HCT116 (cell line): ENCODE measurements around the gene ABCG8. TPM values are rescaled to one million over a fixed set of nuclear protein-coding genes. Genes with fewer than 3 reads are reported as not detected.

Source experiments
- ATAC-seq: fragments of 200-7000 bp; cut with Tn5 transposase; 2 replicates; pipeline ENCODE4 v1.9.1; 2020; ENCODE audit warnings: mild to moderate bottlenecking, moderate library complexity
- BruUV-seq: library from RNA; stranded (reverse); fragments of 400-500 nt; replicated peaks from 2 replicates; lab custom pipeline; 2021; lab: Mats Ljungman, UMichigan
- CTCF ChIA-PET: fragments of 300-600 bp; sonication (Branson Sonifier 250); formaldehyde crosslinking; loops from one replicate; lab custom pipeline; 2021; ENCODE audit warnings: antibody characterized with exemption; lab: Charles Lee
- POLR2A ChIA-PET: fragments of 300-600, 350-600 bp; sonication (Branson Sonifier 250); formaldehyde crosslinking; loops from one replicate; lab custom pipeline; 2021; ENCODE audit warnings: antibody characterized with exemption; lab: Charles Lee
- RAD21 ChIA-PET, 2 experiments: fragments of 300-600 bp; sonication (Branson Sonifier 250); formaldehyde crosslinking; loops; one replicate each; lab custom pipeline; 2023; ENCODE audit warnings: low total read pairs in 2 of 2; ENCODE audit not compliant: uncharacterized antibody in 2 of 2, unreplicated experiment in 2 of 2, low non-redundant PET in 1 of 2; lab: Charles Lee
- DNase-seq: peaks from one replicate; pipeline ENCODE4 v3.0.0-alpha.2; 2010; ENCODE audit warnings: low read depth, low spot score
- H2AFZ ChIP-seq: fragments of 200-600 bp; shearing (Covaris generic), sonication (generic); 2 replicates; pipeline ENCODE4 v1.6.1; 2017; ENCODE audit warnings: low read depth, mixed run types, mixed read lengths, antibody characterized with exemption, low read length; ENCODE audit not compliant: poor library complexity, severe bottlenecking
- H3K27ac ChIP-seq: 2 replicates; pipeline ENCODE4 v1.5.1; 2012; ENCODE audit warnings: low read depth, low read length
- H3K27me3 ChIP-seq: fragments of 200-600 bp; sonication (generic); 2 replicates; pipeline ENCODE4 v1.6.1; 2016; ENCODE audit warnings: mixed run types, low read length, mixed read lengths; ENCODE audit not compliant: insufficient read depth
- H3K36me3 ChIP-seq, 2 experiments: fragments of 200-500 bp in 1 of 2; fragments of 200-600 bp in 1 of 2; sonication (Bioruptor generic) in 1 of 2; sonication (generic) in 1 of 2; 2 replicates each; pipeline versions ENCODE4 v1.5.1 to v1.6.1; 2014 to 2016; ENCODE audit warnings: low read length in 2 of 2, inconsistent platforms in 1 of 2, mixed read lengths in 1 of 2, mixed run types in 1 of 2; ENCODE audit not compliant: insufficient read depth in 2 of 2, control insufficient read depth in 1 of 2
- H3K4me1 ChIP-seq, 2 experiments: fragments of 200-600 bp in 1 of 2; sonication (generic) in 1 of 2; 2 replicates each; pipeline versions ENCODE4 v1.5.1 to v1.6.1; 2012 to 2017; ENCODE audit warnings: low read length in 2 of 2, inconsistent platforms in 1 of 2, mild to moderate bottlenecking in 1 of 2, mixed read lengths in 1 of 2, mixed run types in 1 of 2, moderate library complexity in 1 of 2; ENCODE audit not compliant: insufficient read depth in 2 of 2, control insufficient read depth in 1 of 2
- H3K4me2 ChIP-seq: fragments of 200-600 bp; sonication (generic); 2 replicates; pipeline ENCODE4 v1.6.1; 2017; ENCODE audit warnings: mixed run types, low read length, mixed read lengths
- H3K4me3 ChIP-seq, 2 experiments: fragments of 200-600 bp in 1 of 2; sonication (generic) in 1 of 2; replicated peaks in 1 of 2; 2 replicates each; pipeline ENCODE4 v1.5.1; 2011 to 2016; ENCODE audit warnings: low read length in 2 of 2, control low read depth in 1 of 2, low read depth in 1 of 2, mild to moderate bottlenecking in 1 of 2, mixed read lengths in 1 of 2, mixed run types in 1 of 2
- H3K79me2 ChIP-seq: fragments of 200-600 bp; sonication (generic); 2 replicates; pipeline ENCODE4 v1.6.1; 2017; ENCODE audit warnings: mild to moderate bottlenecking, mixed run types, low read length, moderate library complexity, mixed read lengths; ENCODE audit not compliant: insufficient read depth
- H3K9ac ChIP-seq: fragments of 200-600 bp; sonication (generic); 2 replicates; pipeline ENCODE4 v1.6.1; 2016; ENCODE audit warnings: low read length, mixed read lengths
- H3K9me2 ChIP-seq: fragments of 200-600 bp; sonication (generic), shearing (Covaris generic); 2 replicates; pipeline ENCODE4 v1.6.1; 2017; ENCODE audit warnings: mixed run types, mild to moderate bottlenecking, moderate library complexity; ENCODE audit not compliant: insufficient read depth
- H3K9me3 ChIP-seq, 2 experiments: fragments of 200-500 bp in 1 of 2; fragments of 200-600 bp in 1 of 2; sonication (Bioruptor generic) in 1 of 2; sonication (generic) in 1 of 2; 2 replicates each; pipeline ENCODE4 v1.6.1; 2014 to 2017; ENCODE audit warnings: low read length in 2 of 2, mixed read lengths in 2 of 2, inconsistent platforms in 1 of 2, low read depth in 1 of 2, mild to moderate bottlenecking in 1 of 2, mixed run types in 1 of 2, moderate library complexity in 1 of 2; ENCODE audit not compliant: control insufficient read depth in 1 of 2, insufficient read depth in 1 of 2
- H4K20me1 ChIP-seq: fragments of 200-600 bp; sonication (generic), shearing (Covaris generic); 2 replicates; pipeline ENCODE4 v1.6.1; 2017; ENCODE audit warnings: mixed run types, mild to moderate bottlenecking, moderate library complexity; ENCODE audit not compliant: insufficient read depth
- EZH2phosphoT487 ChIP-seq: fragments of 200-600 bp; IDR thresholded peaks from 2 replicates; pipeline ENCODE4 v1.6.1; 2018; ENCODE audit warnings: antibody characterized with exemption, borderline replicate concordance
- POLR2AphosphoS5 ChIP-seq: IDR thresholded peaks from 2 replicates; pipeline ENCODE4 v1.6.1; 2011; ENCODE audit warnings: mild to moderate bottlenecking, low read depth, low read length, moderate library complexity
- RAD21 ChIP-seq: IDR thresholded peaks from 2 replicates; pipeline ENCODE4 v1.6.1; 2012; ENCODE audit warnings: low read depth, mild to moderate bottlenecking
- SRF ChIP-seq: IDR thresholded peaks from 2 replicates; pipeline ENCODE4 v1.6.1; 2012; ENCODE audit warnings: low read depth
- ZNF274 ChIP-seq: fragments of 200-500 bp; sonication (Bioruptor generic); IDR thresholded peaks from 2 replicates; pipeline ENCODE4 v1.6.1; 2014; ENCODE audit warnings: mild to moderate bottlenecking, low read depth, low read length, inconsistent platforms
- intact Hi-C: fragments of 100-400 bp; cut with micrococcal nuclease; formaldehyde crosslinking; loops from 2 replicates; pipeline ENCODE4 v1.10.0; 2022
- total RNA-seq: library from RNA; stranded (reverse); gene quantifications from one replicate; pipeline ENCODE4 v1.2.1, GENCODE V29; 2021; ENCODE audit not compliant: unreplicated experiment

ABCG8 gene
- total RNA-seq, 1 experiment from 2014 or later, result 0.05 TPM

DNA sequence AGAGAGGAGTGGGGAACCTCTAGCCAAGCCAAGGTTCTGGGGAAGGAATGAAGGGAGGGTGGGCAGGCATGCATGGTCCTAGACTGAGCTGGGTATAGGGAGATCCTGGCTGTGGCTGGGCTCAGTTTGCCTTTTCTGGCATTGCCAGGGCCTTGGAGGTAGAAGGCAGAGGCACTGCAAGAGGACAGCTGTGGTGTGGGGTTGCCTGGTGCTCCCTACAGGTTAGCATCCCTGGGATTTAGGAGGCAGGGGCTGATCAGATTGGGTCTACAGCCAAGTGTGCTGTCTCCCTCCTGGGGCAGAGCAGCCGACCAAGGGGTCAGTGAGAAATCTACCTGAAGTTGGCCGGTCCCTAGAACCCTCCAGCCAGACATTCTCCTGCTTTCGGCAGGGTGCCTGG is 15.9 kb downstream of the ABCG8 start:
- no peak overlapping the region for H3K4me3 ChIP-seq
- no peak overlapping the region for H3K27ac ChIP-seq
- no peaks in the 10 kb centered on the region for H3K9me3 ChIP-seq
- TF ChIP-seq POLR2AphosphoS5, result no peak
- TF ChIP-seq RAD21, result no peak
- TF ChIP-seq, all 23 proteins: peak for 0
- Histone ChIP-seq H3K9ac (no peak overlapping the region), H3K79me2 (no peaks in the 10 kb centered on the region), H4K20me1 (no peaks in the 10 kb centered on the region), H3K4me1 (no peaks in the 10 kb centered on the region), H2AFZ (no peak overlapping the region), H3K9me2 (no peaks in the 10 kb centered on the region), H3K27me3 (peaks cover 53% of the 10 kb centered on the region), H3K36me3 (no peaks in the 10 kb centered on the region), H3K4me2 (no peak overlapping the region)
- DNase-seq (no peak), ATAC-seq (no peak)
- intact Hi-C loops, result no loop called here
- RAD21 ChIA-PET, result no interaction called here
- POLR2A ChIA-PET, result no interaction called here
- BruUV-seq, result no TSS peak
- CTCF ChIA-PET, result no interaction called here

DNA sequence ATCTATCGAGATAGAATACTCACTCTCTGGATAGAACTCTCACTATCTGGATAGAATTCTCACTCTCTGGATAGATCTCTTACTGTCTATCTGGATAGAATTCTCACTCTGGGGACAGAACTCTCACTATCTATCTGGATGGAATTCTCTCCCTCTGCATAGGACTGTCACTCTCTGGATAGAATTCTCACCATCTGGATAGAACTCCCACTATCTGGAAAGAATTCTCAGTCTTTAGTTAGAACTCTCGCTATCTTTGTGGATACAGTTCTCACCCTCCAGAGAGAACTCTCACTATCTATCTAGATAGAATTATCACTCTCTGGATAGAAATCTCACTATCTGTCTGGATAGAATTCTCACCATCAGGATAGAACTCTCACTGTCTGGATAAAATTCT is 16.5 kb downstream of the ABCG8 start:
- DNase-seq (no peak), ATAC-seq (no peak)
- Histone ChIP-seq H4K20me1 (no peaks in the 10 kb centered on the region), H3K4me3 (no peak overlapping the region), H3K4me1 (no peaks in the 10 kb centered on the region), H3K9me3 (no peaks in the 10 kb centered on the region), H3K27me3 (peaks cover 59% of the 10 kb centered on the region), H2AFZ (no peak overlapping the region), H3K27ac (no peak overlapping the region), H3K9me2 (no peaks in the 10 kb centered on the region), H3K9ac (no peak overlapping the region), H3K4me2 (no peak overlapping the region), H3K79me2 (no peaks in the 10 kb centered on the region), H3K36me3 (no peaks in the 10 kb centered on the region)
- POLR2A ChIA-PET, result no interaction called here
- RAD21 ChIA-PET, result no interaction called here
- CTCF ChIA-PET, result no interaction called here
- intact Hi-C loops, result no loop called here
- TF ChIP-seq EZH2phosphoT487 (peak; percentile 92; the same call in 1 of the 2 replicates), SRF (no peak), ZNF274 (no peak)
- no TSS peak for BruUV-seq
